ENCODE data around the gene AHNAK. TPM values are rescaled to one million over a fixed set of nuclear protein-coding genes. Genes with fewer than 3 reads are reported as not detected.

AHNAK gene
- total RNA-seq, 1 donor from 2014 or later: 517 TPM

GRCh38 chr11:62516736-62517371 is 29.8 kb downstream of the AHNAK start:
- DNase-seq: no peak

GRCh38 chr11:62514151-62514550 is 32.5 kb downstream of the AHNAK start:
- no peak for DNase-seq

GRCh38 chr11:62513626-62514025 is 33.0 kb downstream of the AHNAK start:
- DNase-seq: no peak

- DNase-seq: no peak
Measured at GRCh38 chr11:62512961-62513360, 33.6 kb downstream of the AHNAK start.

- DNase-seq: peak; percentile 83
Measured at GRCh38 chr11:62508336-62509058, 38.1 kb downstream of the AHNAK start.

- DNase-seq: no peak
Measured at GRCh38 chr11:62507125-62507422, 39.5 kb downstream of the AHNAK start.

- DNase-seq: no peak
Measured at GRCh38 chr11:62506413-62507124, 40.0 kb downstream of the AHNAK start.

GRCh38 chr11:62505440-62506091 is 41.0 kb downstream of the AHNAK start:
- DNase-seq: no peak

- DNase-seq: peak; percentile 15
Measured at GRCh38 chr11:62505059-62505439, 41.6 kb downstream of the AHNAK start.

GRCh38 chr11:62504158-62504973 is 42.2 kb downstream of the AHNAK start:
- DNase-seq: no peak

GRCh38 chr11:62502030-62502730 is 44.4 kb downstream of the AHNAK start:
- peak; percentile 13 for DNase-seq

GRCh38 chr11:62501432-62501891 is 45.1 kb downstream of the AHNAK start:
- peak; percentile 51 for DNase-seq

GRCh38 chr11:62500650-62501030 is 46.0 kb downstream of the AHNAK start:
- DNase-seq: no peak

GRCh38 chr11:62499944-62500649 is 46.5 kb downstream of the AHNAK start:
- no peak for DNase-seq

- peak; percentile 74 for DNase-seq
Measured at GRCh38 chr11:62499311-62499943, 47.2 kb downstream of the AHNAK start.

- no peak for DNase-seq
Measured at GRCh38 chr11:62498492-62499286, 47.9 kb downstream of the AHNAK start.

GRCh38 chr11:62498031-62498430 is 48.6 kb downstream of the AHNAK start:
- DNase-seq: no peak

GRCh38 chr11:62497132-62497801 is 49.3 kb downstream of the AHNAK start:
- DNase-seq: peak; percentile 78

- no peak for DNase-seq
Measured at GRCh38 chr11:62496676-62497075, 49.9 kb downstream of the AHNAK start.
